CD4-positive, alpha-beta T cell treated with Interleukin-17A for 1 hour (primary cell): ENCODE measurements around the gene NXPE1.

Experiments used
- DNase-seq: peaks from one replicate; pipeline ENCODE4 v3.0.0-alpha.2; 2020

Gene NXPE1

DNA sequence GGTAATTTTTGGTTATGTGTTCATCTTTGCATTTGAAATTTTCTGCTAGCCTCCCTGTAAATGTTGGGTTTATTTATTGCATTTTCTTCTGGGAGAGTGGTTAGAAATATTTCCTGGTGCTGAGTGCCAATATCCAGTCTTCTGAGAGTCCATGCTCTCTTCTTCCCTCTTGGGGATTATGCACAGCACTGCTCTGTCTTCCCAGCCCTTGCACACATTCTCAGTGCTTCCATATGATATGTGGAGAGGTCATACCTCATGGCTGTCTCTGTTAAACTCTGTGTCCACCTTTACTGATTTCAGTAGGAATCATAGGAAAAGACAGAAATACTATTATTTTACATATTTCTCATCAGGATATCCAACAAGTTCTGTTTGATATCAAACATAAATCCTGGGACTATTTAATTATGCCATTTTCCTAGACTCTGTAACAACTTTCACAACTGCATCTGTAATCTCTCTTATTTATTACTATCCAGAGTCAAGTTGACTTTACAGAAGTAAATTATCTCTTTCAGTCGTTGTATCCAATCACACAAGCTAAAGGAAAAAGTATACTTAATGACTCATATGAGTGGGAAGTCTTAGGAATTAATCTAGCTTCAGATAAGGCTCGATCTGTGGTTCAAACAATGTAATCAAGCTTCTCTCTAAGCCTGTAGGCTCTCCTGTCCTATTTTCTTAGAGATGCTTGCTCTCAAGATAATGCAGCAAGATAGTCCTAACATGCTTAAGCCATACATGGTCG is 2.7 kb upstream of the NXPE1 start:
- DNase-seq: no peak

DNA sequence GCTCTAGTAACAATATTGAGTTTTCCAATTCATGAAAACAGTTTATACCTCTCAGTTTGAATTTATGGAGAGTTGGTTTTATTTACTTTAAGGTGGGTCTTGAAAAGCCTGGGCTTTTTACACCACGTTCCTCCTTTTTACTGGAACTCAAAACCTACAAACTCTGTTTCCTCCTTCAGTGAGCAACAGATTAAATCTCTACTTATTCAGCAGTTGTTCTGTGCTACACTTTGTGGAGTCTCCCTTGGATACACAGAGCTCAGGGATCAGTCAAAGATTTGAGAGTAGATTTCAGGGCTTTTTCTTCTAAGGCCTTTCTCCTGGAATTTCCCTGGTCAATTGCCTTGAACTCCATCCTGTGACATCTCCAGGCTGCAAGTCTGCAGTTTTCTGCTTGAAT is 3.5 kb downstream of the NXPE1 start:
- no peak for DNase-seq

DNA sequence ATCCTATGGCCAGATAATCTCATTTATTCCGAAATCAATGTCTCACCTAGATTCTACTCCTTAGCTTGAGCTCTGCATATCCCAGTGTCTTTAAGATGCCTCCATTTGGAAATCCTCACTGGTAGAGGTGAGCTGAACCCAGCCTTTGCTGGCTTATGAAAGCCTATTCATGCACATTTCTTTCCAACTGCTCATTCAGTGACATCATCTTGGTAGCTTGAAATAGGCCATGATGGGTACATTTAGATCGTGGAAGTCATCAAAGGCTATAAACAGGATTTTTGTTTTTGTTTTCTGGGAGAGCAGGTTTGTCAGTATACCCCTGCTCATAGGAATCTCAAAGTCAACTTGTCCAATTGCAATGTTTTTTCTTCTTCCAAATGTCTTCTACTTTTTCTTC is 6.0 kb downstream of the NXPE1 start:
- no peak for DNase-seq

DNA sequence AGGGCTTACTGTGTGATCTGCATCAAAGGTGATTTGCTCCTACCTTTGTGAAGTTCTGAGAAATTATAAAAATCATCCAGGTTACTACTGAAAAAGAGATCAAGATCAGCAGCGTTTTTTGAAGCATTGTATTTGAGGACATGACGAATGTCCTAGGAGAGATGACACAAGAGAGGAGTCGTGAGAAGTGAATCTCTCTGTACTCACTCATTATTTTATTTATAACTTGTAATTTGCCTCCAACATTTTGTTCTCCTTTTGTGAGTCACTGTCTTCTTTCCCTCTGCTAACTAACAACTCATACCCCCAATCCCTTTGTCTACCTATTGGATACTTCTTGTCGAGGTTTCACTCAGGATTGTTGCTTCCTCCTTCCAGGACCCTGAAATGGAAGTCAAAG is 8.6 kb downstream of the NXPE1 start:
- no peak for DNase-seq

DNA sequence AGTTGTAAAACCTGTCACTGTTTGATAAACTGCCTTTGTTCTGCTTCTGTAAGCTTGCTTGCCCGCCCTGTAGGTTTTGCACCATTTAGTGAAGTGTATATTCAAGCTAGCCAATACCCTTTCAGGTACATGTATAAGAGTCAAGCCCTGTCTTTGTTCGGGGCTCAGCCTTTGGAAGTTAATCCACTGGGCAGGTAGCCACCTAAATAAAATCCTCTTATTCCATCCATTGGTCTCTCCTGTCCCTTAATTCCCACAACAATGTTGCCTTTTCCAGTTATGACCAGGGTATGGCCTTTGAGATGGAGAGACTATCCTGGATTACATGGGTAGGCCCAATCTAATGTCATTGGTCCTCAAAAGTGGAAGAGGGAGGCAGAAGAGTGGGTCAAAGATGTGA is 34.0 kb downstream of the NXPE1 start:
- DNase-seq: no peak

DNA sequence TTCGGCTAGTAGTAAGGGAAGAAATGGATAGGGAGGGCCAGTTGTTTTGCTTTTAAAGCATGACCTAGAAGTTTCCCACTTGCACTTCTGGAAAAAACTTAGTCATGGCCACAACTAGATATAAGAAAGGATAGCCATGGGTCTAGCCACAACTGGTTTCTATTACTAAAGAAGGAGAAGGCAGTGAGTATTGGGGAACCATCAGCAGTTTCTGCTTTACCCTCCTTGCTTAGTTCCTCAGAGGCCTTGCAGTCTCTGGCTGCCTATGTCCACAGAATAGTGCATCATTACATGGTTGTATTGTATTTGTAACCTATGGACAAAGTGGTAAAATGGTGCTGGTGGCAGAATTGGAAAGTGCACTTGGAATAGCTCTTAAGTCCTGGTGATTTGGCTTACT is 35.6 kb downstream of the NXPE1 start:
- DNase-seq: no peak

DNA sequence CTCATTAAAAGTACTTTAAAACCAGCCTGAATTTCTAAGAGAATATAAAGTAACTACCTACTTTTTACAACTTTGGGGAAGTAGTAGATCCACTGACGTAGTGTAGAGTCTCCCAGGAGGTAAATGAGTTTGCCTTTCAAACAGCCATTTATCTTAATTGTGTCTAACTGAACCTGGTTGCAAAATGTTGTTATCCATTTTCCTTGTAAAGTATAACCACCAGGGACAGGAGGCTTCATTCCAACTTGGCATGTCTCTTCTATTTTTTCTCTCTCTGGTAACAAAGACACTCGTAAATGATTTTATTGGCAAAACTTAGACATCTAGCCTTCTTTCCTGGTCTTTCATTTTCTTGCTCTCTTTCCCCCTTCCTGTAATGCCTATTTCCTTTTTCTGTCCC is 36.9 kb downstream of the NXPE1 start:
- DNase-seq: no peak

DNA sequence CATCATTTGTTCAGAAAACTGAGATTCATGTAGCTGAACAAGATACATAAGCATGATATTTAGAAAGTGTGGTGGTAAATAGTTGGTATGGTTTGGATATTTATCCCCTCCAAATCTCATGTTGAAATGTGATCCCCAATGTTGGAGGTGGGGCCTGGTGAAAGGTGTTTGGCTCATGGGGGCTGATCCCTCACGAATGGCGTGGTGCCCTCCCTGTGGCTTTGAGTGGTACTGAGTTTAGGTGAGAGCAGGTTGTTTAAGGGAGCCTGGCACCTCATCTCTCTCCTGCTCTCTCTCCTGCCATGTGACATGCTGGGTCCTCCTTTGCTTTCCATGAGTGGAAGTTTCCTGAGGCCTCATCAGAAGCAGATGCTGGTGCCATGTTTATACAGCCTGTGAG is 48.1 kb downstream of the NXPE1 start:
- DNase-seq: no peak

DNA sequence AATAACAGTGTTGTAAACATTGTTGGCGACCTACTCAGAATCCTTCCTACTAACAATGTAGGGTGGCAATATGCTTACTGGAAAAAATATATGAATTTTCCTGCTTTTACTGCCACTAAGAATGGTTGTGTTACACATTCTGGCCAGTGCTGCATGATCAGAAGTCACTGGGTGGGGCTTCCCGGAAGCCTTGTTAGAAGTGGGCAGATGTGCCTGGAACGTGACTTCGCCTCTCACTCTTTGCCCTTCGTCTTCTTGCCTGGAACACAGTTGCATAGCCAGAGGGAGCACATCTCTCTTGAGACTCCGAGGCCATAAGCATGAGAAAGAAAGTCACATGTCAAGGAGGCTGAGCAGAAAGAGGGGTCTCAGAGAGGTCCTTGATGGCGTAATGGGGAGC is 48.6 kb downstream of the NXPE1 start:
- no peak for DNase-seq

DNA sequence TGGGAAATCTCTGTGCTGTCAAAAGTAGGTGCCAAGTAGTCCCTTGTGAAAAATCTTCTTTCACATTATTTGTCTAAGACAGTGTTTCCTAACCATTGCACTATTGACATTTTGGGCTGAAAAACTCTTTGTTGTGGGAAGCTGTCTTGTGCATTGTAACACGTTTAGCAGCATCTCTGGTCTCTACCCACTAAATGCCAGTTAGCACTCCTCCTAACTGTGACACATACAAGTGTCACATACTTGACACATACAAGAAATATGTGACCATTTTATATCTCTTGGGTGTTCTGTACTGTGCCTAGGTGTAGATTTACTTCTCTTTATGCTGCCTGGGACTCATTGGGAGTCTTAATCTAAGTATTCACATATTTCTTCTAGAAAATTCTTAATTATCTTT is 57.8 kb downstream of the NXPE1 start:
- DNase-seq: no peak

DNA sequence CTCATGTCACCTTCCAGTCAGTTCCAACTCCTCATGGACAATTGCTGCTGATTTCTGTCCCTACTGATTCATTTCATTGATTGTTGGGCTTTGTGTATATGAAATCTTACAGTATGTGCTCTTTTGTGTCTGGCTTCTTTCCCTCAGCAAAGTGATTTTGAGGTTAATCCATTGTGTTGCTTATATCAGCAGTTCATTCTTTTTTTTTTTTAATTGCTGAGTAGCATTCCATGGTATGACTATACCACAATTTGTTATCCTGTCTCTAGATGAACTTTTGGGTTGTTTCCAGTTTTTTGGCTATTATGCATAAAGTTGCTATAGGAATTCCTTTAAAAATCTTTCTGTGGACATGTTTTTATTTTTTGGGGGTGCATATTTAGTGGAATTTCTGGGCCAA is 59.9 kb downstream of the NXPE1 start:
- no peak for DNase-seq

DNA sequence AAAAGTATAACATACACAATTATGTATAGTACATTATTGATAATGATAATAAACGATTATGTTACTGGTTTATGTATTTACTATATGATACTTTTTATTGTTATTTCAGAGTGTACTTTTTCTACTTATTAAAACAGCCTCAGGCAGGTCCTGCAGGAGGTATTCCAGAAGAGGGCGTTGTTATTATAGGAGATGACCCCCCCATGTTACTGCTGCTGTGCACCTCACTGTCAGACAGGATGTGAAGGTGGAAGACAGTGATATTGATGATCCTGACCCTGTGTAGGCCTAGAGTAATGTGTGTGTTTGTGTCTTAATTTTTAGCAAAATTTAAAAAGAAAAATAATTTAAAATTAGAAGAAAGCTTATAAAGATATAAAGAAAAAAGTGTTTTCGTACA is 62.8 kb downstream of the NXPE1 start:
- no peak for DNase-seq

DNA sequence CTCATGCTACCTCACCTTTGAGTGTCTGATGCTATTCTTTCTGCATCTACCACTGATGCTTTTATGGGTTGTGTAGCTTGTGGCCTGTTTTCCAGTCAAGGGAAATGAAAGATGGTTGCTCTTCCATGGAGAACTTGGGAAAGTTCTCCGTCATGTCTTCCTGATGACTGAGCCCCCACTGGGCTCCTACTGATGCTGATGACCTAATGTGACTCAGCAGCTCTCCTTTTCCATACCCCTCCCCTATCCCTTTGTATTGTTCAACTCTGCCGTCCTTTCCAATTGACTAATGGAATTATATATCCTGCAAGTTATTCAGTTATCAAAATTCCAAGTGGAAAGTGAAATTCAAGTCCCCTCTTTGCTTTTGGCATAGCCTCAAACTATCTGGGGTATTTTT is 75.8 kb downstream of the NXPE1 start:
- no peak for DNase-seq

DNA sequence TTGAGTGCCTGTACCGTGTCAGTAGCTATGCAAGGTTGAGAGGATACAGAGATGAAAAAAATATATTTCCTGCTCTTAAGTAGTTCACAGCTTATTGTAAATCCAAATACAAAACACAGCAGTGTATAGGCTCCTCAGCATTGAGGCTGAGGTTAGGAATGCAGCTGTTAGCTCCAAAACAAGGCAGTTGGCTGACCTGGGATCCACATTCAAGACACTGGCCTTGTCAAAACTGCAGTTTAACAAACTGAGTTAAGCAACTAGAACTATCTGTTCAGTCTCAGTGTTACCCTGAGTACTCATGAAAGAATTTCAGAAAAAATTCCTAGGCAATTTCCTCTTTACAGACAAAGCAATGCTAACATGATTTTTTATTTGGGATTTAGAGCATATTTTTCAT is 77.6 kb downstream of the NXPE1 start:
- no peak for DNase-seq

DNA sequence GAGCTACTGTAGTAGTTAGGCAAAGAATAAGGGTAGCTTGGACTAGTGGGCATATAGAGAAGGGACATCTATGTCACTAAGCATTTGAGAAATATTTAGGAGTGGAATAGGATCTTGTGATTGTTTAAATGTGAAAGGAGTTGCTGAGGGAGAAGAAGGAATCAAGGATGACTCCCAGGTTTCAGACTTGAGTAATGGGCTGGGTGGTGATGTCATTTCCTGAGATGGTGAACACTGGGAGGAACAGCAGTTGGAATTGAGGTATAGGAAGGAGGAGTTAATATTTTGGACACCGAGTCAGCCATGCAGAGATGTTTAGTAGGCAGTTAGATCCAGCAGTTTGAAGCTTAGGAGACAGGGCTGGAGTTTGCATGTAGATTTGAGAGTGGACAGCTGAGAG is 80.3 kb downstream of the NXPE1 start:
- DNase-seq: no peak

DNA sequence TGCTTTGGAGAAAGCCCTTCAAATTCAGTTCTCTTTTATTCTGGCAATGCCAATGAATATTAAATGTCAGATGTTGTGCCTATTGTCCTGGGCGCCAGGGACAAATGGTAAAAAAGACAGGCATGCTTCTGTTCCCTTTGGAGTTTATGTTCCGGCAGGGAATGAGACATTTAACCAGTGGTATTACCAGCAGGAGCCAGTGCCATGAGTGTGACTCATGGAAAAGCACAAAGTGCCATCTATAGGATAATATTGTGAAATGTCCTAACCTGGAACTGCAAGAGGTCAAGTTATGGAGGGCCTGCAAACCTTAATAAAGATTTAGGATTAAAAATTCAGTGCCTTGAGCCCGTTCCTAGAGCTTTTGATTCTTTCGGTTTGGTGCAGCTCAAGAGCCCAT is 80.9 kb downstream of the NXPE1 start:
- no peak for DNase-seq

DNA sequence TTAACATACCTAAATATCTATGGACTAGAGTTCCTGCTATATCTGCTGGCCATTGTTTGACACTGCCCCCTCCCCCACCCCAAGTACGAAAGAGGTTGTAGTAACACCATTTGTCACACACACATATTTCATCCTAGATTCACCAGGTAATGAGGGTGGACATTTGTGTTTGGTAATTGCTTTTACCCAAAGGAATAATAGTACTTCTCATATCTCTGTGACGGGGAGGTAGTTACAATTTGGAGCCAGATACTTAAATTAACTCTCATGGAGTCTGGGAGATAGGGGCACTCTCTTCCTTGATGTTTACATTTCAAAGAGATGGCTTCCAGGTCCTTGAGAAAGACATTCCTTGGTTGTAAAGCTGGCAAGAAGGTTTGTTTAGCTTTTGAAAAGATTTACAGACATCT is 81.7 kb downstream of the NXPE1 start:
- no peak for DNase-seq

DNA sequence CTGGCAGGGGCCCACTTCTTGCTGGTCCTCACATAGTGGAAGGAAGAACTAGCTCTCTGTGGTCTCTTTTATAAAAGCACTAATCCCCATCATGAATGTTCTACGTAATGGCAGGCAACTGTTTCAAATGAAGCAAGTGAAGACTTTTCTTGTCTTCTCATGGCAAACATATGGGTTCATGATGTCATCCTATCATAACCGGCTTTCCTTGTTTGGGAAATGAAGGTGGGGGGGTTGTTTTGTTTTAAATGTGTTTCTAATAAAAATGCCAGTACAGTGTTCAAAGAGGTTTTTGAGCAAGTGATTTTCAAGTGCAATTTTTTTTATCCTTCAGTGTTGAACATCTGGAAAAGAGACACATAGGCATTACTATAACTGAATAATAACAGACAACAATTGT is 87.0 kb downstream of the NXPE1 start:
- no peak for DNase-seq
